Brain microvascular endothelial cell (primary cell): Measurements from ENCODE around the gene ACAN.

Experiments
- DNase-seq: peaks from one replicate; pipeline ENCODE4 v3.0.0-alpha.2; 2020
- H3K27ac ChIP-seq: fragments of 250-450 bp; sonication (Bioruptor Pico); 2 replicates; pipeline ENCODE4 v1.5.1; 2020; ENCODE audit warnings: mild to moderate bottlenecking, moderate library complexity
- H3K27me3 ChIP-seq: fragments of 250-450 bp; sonication (Bioruptor Pico); replicated peaks from 2 replicates; pipeline ENCODE4 v1.5.1; 2020; ENCODE audit warnings: mild to moderate bottlenecking
- H3K36me3 ChIP-seq: fragments of 250-450 bp; sonication (Bioruptor Pico); replicated peaks from 2 replicates; pipeline ENCODE4 v1.5.1; 2020; ENCODE audit warnings: mild to moderate bottlenecking
- H3K4me3 ChIP-seq: 2 replicates; pipeline ENCODE4 v1.5.1; 2011; ENCODE audit warnings: low read depth, mild to moderate bottlenecking, control low read depth, low read length, moderate library complexity
- in situ Hi-C: cut with HindIII; loops from 2 replicates; pipeline ENCODE4 v1.10.0; 2017; ENCODE audit warnings: low sequenced_read_pairs, low pct_ligation_motif_present
- TF ChIP-seq, protein P1 (sequence below): IDR thresholded peaks from 2 replicates; pipeline ENCODE4 v1.5.1; 2011; ENCODE audit warnings: low read depth, mild to moderate bottlenecking, moderate library complexity, low read length, control low read depth, inconsistent platforms; ENCODE audit errors: missing control alignments

Gene ACAN

DNA sequence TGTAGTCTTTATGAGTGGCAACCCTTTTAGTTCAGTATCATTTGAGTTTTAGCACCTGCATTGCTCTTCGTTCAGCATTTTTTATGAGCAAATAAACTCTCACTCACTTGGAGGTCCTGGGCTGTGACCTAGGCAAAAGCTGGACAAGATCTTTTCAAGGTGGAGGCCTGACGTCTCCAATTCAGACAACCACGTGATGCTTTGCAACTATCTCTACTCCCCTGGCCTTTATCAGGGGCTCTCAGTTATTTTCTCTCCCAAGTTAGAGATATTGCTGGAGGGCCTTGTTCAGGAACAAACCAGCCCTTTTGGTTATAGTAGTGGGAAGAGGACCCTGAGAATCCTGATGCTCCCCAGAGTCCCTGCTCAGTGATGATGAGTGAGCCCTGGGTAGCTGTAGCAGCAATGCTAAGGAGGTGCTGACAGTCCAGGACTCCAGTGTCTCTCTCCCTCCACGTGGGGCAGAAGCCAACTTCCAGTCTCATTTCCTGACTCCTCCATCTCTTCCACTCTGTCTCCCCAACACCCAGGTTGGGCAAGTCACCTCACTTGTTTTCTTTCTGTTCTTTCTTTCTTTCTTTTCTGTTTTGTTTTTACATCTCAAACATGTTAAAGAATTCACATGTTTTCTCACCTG, 61.7 kb downstream of the ACAN start:
- TF ChIP-seq, protein P1, sequence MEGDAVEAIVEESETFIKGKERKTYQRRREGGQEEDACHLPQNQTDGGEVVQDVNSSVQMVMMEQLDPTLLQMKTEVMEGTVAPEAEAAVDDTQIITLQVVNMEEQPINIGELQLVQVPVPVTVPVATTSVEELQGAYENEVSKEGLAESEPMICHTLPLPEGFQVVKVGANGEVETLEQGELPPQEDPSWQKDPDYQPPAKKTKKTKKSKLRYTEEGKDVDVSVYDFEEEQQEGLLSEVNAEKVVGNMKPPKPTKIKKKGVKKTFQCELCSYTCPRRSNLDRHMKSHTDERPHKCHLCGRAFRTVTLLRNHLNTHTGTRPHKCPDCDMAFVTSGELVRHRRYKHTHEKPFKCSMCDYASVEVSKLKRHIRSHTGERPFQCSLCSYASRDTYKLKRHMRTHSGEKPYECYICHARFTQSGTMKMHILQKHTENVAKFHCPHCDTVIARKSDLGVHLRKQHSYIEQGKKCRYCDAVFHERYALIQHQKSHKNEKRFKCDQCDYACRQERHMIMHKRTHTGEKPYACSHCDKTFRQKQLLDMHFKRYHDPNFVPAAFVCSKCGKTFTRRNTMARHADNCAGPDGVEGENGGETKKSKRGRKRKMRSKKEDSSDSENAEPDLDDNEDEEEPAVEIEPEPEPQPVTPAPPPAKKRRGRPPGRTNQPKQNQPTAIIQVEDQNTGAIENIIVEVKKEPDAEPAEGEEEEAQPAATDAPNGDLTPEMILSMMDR = no peak
- in situ Hi-C loops = no loop called here
- H3K4me3 ChIP-seq = no peak overlapping the region
- no peak for DNase-seq
- no peaks in the 10 kb centered on the region for H3K36me3 ChIP-seq
- no peak overlapping the region for H3K27ac ChIP-seq
- peaks cover 4% of the 10 kb centered on the region for H3K27me3 ChIP-seq

DNA sequence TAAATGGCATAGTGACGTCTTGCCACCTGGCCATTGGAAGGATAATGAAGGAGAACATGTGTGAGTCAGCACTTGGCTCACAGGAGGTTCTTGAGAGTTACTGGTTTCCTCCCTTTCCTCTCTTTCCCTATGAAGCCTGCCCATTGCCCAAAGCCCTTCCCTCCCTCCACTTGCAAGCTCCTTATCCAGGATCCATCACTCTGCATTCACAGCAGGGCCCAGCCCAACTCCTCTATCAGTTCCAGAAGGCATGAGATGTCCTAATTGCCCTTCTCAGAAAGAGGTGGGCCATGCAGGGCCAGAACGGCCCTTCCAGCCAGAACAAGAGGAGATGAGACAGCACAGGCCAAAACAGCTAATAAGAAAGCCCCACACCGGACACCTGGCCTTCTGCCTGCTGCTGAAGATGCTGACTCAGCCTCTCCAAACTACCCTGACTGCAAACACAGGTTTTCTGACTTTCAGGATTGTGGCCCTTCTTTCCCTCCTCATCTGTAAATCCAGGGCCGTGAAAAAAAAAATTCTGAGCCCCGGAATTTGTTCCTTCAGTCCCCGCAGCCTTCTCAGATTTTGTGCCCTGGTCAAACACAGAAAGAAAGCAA, 62.4 kb downstream of the ACAN start:
- Histone ChIP-seq H3K27me3 (peaks cover 5% of the 10 kb centered on the region), H3K4me3 (no peak overlapping the region), H3K36me3 (no peaks in the 10 kb centered on the region), H3K27ac (no peak overlapping the region)
- no peak for DNase-seq
- TF ChIP-seq, protein P1 = no peak
- in situ Hi-C loops = no loop called here

DNA sequence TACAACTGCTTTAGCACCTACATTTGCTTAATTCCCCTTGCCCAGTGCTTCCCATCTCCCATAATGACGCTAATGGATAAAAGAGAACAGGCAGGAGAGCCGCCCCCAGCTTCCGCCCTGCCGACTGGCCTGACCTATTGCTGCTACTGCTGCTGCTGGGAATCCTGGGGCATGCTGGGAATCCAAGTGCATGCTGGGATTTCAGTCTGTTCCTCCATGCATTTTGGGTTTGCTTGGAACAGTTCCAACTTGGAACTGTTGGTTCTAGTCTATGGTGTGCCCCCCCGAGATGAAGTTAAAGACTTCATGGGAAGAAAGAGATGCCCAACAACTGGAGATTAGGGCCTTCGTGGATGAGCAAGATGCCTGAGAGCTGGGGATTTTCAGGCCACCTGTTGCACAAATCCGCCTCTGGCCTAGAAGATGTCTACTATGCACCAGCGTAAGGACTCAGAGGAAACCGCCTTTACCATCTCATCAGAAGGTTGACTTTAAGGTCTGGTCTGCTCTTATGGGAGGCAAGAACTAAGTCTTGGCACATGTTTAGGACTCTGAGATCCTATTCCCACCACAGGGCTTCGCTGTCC, 63.2 kb downstream of the ACAN start:
- Histone ChIP-seq H3K4me3 (no peak overlapping the region), H3K36me3 (no peaks in the 10 kb centered on the region), H3K27ac (no peak overlapping the region), H3K27me3 (peaks cover 5% of the 10 kb centered on the region)
- no peak for DNase-seq
- TF ChIP-seq, protein P1 = no peak
- in situ Hi-C loops = no loop called here

DNA sequence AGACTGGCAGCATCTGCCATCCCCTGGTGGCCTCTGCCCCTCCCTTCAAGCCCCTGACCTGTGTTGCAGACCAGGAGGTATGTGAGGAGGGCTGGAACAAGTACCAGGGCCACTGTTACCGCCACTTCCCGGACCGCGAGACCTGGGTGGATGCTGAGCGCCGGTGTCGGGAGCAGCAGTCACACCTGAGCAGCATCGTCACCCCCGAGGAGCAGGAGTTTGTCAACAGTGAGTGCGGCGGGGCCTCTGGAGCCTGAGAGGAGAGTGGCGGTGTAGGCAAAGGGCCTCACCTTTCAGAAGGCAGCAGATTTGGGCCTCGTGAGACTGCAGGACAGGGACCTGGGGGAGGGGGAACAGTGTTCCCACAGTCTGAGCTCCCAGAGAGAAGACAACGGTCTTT, 68.1 kb downstream of the ACAN start:
- TF ChIP-seq, protein P1 = no peak

DNA sequence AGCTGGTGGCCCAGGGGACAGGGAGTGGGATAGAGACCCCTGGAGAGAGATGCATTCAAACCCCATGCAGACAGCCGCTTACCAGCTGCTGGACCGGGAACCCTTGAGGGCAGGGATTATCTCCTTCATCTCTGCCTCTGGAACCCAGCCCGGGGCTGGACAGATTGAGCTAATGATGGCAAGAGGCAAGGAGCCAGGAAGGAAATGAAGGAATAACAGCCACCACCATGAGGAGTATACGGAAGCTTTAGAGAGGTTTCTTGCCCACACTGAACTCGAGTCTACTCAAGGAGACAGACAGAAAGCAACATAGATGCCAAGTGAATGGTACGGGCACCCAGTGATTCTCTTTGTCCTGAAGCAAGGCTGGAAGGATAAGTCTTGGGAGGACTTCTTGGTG, 68.9 kb downstream of the ACAN start:
- H3K36me3 ChIP-seq = no peaks in the 10 kb centered on the region
- no peak overlapping the region for H3K4me3 ChIP-seq
- peaks cover 19% of the 10 kb centered on the region for H3K27me3 ChIP-seq
- no peak for DNase-seq
- no peak overlapping the region for H3K27ac ChIP-seq
- TF ChIP-seq, protein P1 = no peak
- in situ Hi-C loops = no loop called here

More for the DNA sequence above, 68.1 kb downstream of the ACAN start:
- DNase-seq = no peak
- Histone ChIP-seq H3K27ac (no peak overlapping the region), H3K36me3 (no peaks in the 10 kb centered on the region), H3K4me3 (no peak overlapping the region), H3K27me3 (peaks cover 19% of the 10 kb centered on the region)
- in situ Hi-C loops = no loop called here
